Stimulated activated CD4-positive, alpha-beta T cell treated with anti-CD3 and anti-CD28 coated beads, Interleukin-4, amount 100 ng/mL, for 4 hours (primary cell): Measurements from ENCODE around the gene LDHAL6B.

Source experiments
- DNase-seq, 2 experiments: peaks; one replicate each; pipeline ENCODE4 v3.0.0-alpha.2; 2020

Gene LDHAL6B

GRCh38 chr15:59221511-59222505, 15.2 kb downstream of the LDHAL6B start:
- no peak for DNase-seq

- no peak for DNase-seq
Measured at GRCh38 chr15:59222906-59223550, 16.4 kb downstream of the LDHAL6B start.

GRCh38 chr15:59223736-59224135, 17.1 kb downstream of the LDHAL6B start:
- DNase-seq = no peak

GRCh38 chr15:59224474-59224873, 17.8 kb downstream of the LDHAL6B start:
- no peak for DNase-seq

GRCh38 chr15:59227021-59227420, 20.4 kb downstream of the LDHAL6B start:
- no peak for DNase-seq

- DNase-seq = no peak
Measured at GRCh38 chr15:59229015-59229414, 22.4 kb downstream of the LDHAL6B start.

- DNase-seq = no peak
Measured at GRCh38 chr15:59229453-59229852, 22.8 kb downstream of the LDHAL6B start.

- no peak for DNase-seq
Measured at GRCh38 chr15:59230531-59231055, 23.9 kb downstream of the LDHAL6B start.

GRCh38 chr15:59232476-59232875, 25.8 kb downstream of the LDHAL6B start:
- no peak for DNase-seq

GRCh38 chr15:59236394-59236793, 29.8 kb downstream of the LDHAL6B start:
- DNase-seq = no peak

- no peak for DNase-seq
Measured at GRCh38 chr15:59237119-59237855, 30.6 kb downstream of the LDHAL6B start.

- no peak for DNase-seq
Measured at GRCh38 chr15:59237924-59238331, 31.3 kb downstream of the LDHAL6B start.

GRCh38 chr15:59240036-59240435, 33.4 kb downstream of the LDHAL6B start:
- no peak for DNase-seq

- no peak for DNase-seq
Measured at GRCh38 chr15:59242649-59243048, 36.0 kb downstream of the LDHAL6B start.

GRCh38 chr15:59243622-59244021, 37.0 kb downstream of the LDHAL6B start:
- DNase-seq = no peak

GRCh38 chr15:59244337-59244736, 37.7 kb downstream of the LDHAL6B start:
- DNase-seq = no peak

- no peak for DNase-seq
Measured at GRCh38 chr15:59245559-59245958, 38.9 kb downstream of the LDHAL6B start.

GRCh38 chr15:59247364-59247763, 40.7 kb downstream of the LDHAL6B start:
- DNase-seq = peak; percentile 22 to 28

GRCh38 chr15:59249816-59250215, 43.2 kb downstream of the LDHAL6B start:
- DNase-seq = no peak

GRCh38 chr15:59250249-59250648, 43.6 kb downstream of the LDHAL6B start:
- DNase-seq = no peak

GRCh38 chr15:59251001-59251845, 44.6 kb downstream of the LDHAL6B start:
- DNase-seq = no peak

GRCh38 chr15:59252137-59252536, 45.5 kb downstream of the LDHAL6B start:
- DNase-seq = no peak
